NCI-H446 (cell line): ENCODE measurements around the gene GOLGA8K.
"Not testable (repeated sequence)": the region's sequence is repeated elsewhere in the genome, so short reads cannot be mapped to it uniquely, and the experiment has no call there.

ENCODE experiments used
- DNase-seq, 2 experiments: peaks; one replicate each; lab custom pipeline; 2025; lab: John Stamatoyannopoulos, UW

The GOLGA8K gene

GRCh38 chr15:32352748-32353147, 50.3 kb downstream of the GOLGA8K start:
- DNase-seq, result not testable (repeated sequence)

- not testable (repeated sequence) for DNase-seq
Observed at GRCh38 chr15:32350563-32351220, 52.4 kb downstream of the GOLGA8K start.

- not testable (repeated sequence) for DNase-seq
Observed at GRCh38 chr15:32347037-32347436, 56.1 kb downstream of the GOLGA8K start.

GRCh38 chr15:32345978-32346547, 57.0 kb downstream of the GOLGA8K start:
- not testable (repeated sequence) for DNase-seq

GRCh38 chr15:32343921-32344320, 59.2 kb downstream of the GOLGA8K start:
- DNase-seq, result not testable (repeated sequence)
